Upper lobe of left lung (tissue), 6 donors: Measurements from ENCODE around the gene CCSER2. TPM values are rescaled to one million over a fixed set of nuclear protein-coding genes. Genes with fewer than 3 reads are reported as not detected.

Experiments
- ATAC-seq, 2 donors: fragments of 200-7000 bp; cut with Tn5 transposase; one replicate each; pipeline ENCODE4 v1.9.1; 2022; ENCODE audit warnings: mild to moderate bottlenecking in 2 of 2, moderate library complexity in 2 of 2; ENCODE audit not compliant: low FRiP score in 2 of 2
- DNase-seq, 2 donors: peaks; one replicate each; pipeline ENCODE4 v3.0.0-alpha.2; 2019 to 2020
- H3K27ac ChIP-seq, 4 donors: fragments of 200-600 bp; sonication (generic); one replicate each; pipeline ENCODE4 v1.5.1; 2016 to 2019
- H3K27me3 ChIP-seq, 4 donors: fragments of 200-600 bp; sonication (generic); one replicate each; pipeline ENCODE4 v1.5.1; 2017 to 2019
- H3K36me3 ChIP-seq, 4 donors: fragments of 200-600 bp; sonication (generic); one replicate each; pipeline ENCODE4 v1.5.1; 2016 to 2019
- H3K4me1 ChIP-seq, 4 donors: fragments of 200-600 bp; sonication (generic); one replicate each; pipeline ENCODE4 v1.5.1; 2018 to 2019
- H3K4me3 ChIP-seq, 4 donors: fragments of 200-600 bp; sonication (generic); one replicate each; pipeline ENCODE4 v1.5.1; 2017 to 2019; ENCODE audit warnings: mild to moderate bottlenecking in 2 of 4, moderate library complexity in 1 of 4
- H3K9me3 ChIP-seq, 4 donors: fragments of 200-600 bp; sonication (generic); one replicate each; pipeline ENCODE4 v1.5.1; 2018 to 2019
- EP300 ChIP-seq, 4 donors: sonication (generic); formaldehyde crosslinking; IDR thresholded peaks; one replicate each; pipeline ENCODE4 v1.5.1; 2017; ENCODE audit warnings: antibody characterized with exemption in 4 of 4, control low read depth in 2 of 4
- POLR2A ChIP-seq, 4 donors: fragments of 450-650 bp; IDR thresholded peaks; one replicate each; pipeline ENCODE4 v1.5.1; 2016 to 2017; ENCODE audit warnings: antibody characterized with exemption in 4 of 4, mild to moderate bottlenecking in 2 of 4
- POLR2AphosphoS5 ChIP-seq, 2 donors: sonication (generic); formaldehyde crosslinking; IDR thresholded peaks; one replicate each; pipeline ENCODE4 v1.5.1; 2017; ENCODE audit warnings: antibody characterized with exemption in 2 of 2
- WGBS, 2 donors: methylation state at CpG; one replicate each; pipeline ENCODE4 v1.1.5; 2017 to 2018; 5-methylcytosine and 5-hydroxymethylcytosine counted together
- total RNA-seq, 6 donors: library from RNA; depleted of rRNA in 4 of 6; stranded (reverse); fragments of >200 nt in 4 of 6; gene quantifications; one replicate each; pipeline versions ENCODE4 v1.1.0 to v1.2.1, GENCODE V29; 2016 to 2021
- TF ChIP-seq, protein P1 (sequence below), 6 experiments: fragments of 450-650 bp in 4 of 6; fragments of 200-600 bp in 2 of 6; sonication (generic) in 2 of 6; IDR thresholded peaks; one replicate each; pipeline ENCODE4 v1.5.1; 2016 to 2019; ENCODE audit warnings: antibody characterized with exemption in 6 of 6
- donor health status: DM: no; HTN: no; CAD: no; lungs with moderate emphysema.
- donor health status: DM: no; HTN: yes; CAD: no; lungs with severe emphysema.

Gene CCSER2
- total RNA-seq, 6 donors from 2014 or later = 28.7 to 78.9 (median 52.6) TPM

DNA sequence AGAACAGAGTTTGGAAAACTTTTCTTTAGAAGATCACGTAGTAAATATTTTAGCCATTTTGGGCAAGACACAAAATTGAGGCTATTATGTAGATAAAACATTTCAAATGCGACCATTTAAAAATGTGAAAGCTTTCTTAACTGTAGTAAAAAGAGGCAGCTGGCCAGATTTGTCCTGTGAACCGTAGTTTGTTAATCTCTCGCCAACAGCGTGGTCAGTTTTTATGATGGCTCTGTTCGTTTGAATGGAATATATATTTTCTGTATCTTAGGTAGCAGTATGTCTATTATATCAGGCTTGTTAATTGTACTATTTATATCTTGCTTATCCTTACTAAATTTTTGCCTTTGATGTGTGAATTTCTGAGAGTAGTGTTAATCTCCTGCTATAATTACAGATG is 124.9 kb downstream of the CCSER2 start:
- Histone ChIP-seq H3K4me3 (no peak overlapping the region), H3K9me3 (no peaks in the 10 kb centered on the region), H3K4me1 (no peaks in the 10 kb centered on the region), H3K27ac (no peak overlapping the region), H3K36me3 (peaks cover 0 to 9% (median 0%) of the 10 kb centered on the region in 4 donors), H3K27me3 (no peaks in the 10 kb centered on the region)
- DNase-seq = no peak
- TF ChIP-seq POLR2A (IDR thresholded peaks at IDR 0.05) (no peak), EP300 (IDR thresholded peaks at IDR 0.05) (no peak), POLR2AphosphoS5 (IDR thresholded peaks at IDR 0.05) (no peak)
- TF ChIP-seq, protein P1, sequence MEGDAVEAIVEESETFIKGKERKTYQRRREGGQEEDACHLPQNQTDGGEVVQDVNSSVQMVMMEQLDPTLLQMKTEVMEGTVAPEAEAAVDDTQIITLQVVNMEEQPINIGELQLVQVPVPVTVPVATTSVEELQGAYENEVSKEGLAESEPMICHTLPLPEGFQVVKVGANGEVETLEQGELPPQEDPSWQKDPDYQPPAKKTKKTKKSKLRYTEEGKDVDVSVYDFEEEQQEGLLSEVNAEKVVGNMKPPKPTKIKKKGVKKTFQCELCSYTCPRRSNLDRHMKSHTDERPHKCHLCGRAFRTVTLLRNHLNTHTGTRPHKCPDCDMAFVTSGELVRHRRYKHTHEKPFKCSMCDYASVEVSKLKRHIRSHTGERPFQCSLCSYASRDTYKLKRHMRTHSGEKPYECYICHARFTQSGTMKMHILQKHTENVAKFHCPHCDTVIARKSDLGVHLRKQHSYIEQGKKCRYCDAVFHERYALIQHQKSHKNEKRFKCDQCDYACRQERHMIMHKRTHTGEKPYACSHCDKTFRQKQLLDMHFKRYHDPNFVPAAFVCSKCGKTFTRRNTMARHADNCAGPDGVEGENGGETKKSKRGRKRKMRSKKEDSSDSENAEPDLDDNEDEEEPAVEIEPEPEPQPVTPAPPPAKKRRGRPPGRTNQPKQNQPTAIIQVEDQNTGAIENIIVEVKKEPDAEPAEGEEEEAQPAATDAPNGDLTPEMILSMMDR (IDR thresholded peaks at IDR 0.05) = no peak
- no peak for ATAC-seq
- 84 to 89% methylated on average over 6 of the region's 6 CpGs for WGBS, 2 donors

DNA sequence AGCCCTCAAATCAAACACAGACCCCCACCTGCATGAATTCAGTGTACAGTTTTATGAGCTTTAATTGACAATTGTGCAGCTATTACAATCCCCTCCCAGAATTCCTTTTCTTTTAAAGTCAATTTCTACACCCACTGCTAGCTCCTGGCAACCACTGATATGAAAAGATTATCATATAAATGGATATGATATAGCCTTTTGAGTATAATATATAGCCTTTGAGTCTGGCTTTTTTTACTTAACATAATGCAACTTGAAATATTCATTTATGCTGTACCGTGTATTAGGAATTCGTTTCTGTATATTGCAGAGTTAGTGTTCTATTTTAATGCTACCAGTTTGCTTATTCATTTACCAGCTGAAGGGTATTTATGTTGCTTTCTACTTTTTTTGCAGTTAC is 127.7 kb downstream of the CCSER2 start:
- Histone ChIP-seq H3K4me3 (no peak overlapping the region), H3K9me3 (no peaks in the 10 kb centered on the region), H3K4me1 (peaks cover 0 to 6% (median 0%) of the 10 kb centered on the region in 4 donors), H3K27me3 (no peaks in the 10 kb centered on the region), H3K36me3 (peaks cover 0 to 13% (median 3%) of the 10 kb centered on the region in 4 donors), H3K27ac (no peak overlapping the region)
- no peak for ATAC-seq
- DNase-seq = no peak
- 80 to 87% methylated on average over 2 of the region's 2 CpGs for WGBS, 2 donors
- TF ChIP-seq POLR2A (IDR thresholded peaks at IDR 0.05) = no peak
- TF ChIP-seq, protein P1 (IDR thresholded peaks at IDR 0.05) = no peak
- TF ChIP-seq POLR2AphosphoS5 (IDR thresholded peaks at IDR 0.05) = no peak
- no peak for TF ChIP-seq EP300 (IDR thresholded peaks at IDR 0.05)

DNA sequence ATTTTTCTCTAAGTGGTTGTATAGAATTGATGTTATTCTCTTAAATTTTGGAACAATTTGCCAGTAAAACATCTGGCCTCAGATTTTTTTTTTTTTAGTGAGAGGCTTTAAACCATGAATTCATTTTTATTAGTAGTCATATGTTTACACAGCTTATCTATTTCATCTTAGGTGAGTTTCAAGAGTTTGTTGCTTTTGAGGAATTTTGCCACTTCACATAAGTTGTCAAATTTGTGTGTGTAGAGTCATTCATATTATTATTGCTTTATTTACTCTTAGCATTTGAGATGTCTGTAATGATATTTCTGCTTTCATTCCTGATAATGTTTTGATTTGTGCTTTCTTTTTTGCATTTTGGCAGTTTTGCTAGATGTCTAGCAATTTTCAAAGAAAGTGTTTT is 132.1 kb downstream of the CCSER2 start:
- H3K36me3 ChIP-seq = peaks cover 0 to 16% (median 6%) of the 10 kb centered on the region in 4 donors
- DNase-seq (no peak), ATAC-seq (no peak)
- no peaks in the 10 kb centered on the region for H3K27me3 ChIP-seq
- H3K4me1 ChIP-seq = peaks cover 0 to 7% (median 3%) of the 10 kb centered on the region in 4 donors
- no peaks in the 10 kb centered on the region for H3K9me3 ChIP-seq
- no peak overlapping the region for H3K27ac ChIP-seq
- no peak overlapping the region for H3K4me3 ChIP-seq
- TF ChIP-seq, protein P1 (IDR thresholded peaks at IDR 0.05) = no peak
- no peak for TF ChIP-seq EP300 (IDR thresholded peaks at IDR 0.05)
- no peak for TF ChIP-seq POLR2A (IDR thresholded peaks at IDR 0.05)
- no peak for TF ChIP-seq POLR2AphosphoS5 (IDR thresholded peaks at IDR 0.05)

DNA sequence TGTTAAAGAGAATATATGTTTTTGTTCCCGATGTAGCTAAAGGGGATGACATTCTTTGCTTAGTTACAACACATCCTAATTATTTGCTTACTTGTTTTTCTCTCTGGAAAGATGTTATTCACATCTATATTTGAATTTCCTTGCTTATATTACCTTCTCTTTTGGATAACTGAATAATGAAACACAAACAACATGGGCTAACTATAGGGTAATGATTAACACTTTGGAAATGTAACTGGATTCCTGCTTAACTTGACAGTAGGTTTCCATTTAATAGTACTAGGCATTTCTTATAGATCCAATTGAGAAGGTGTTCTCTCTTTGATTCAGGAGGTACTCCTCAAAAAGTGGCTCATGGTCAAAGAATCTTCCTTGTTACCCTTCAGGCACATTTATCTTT is 141.1 kb downstream of the CCSER2 start:
- ATAC-seq (no peak), DNase-seq (no peak)
- Histone ChIP-seq H3K4me1 (no peaks in the 10 kb centered on the region), H3K36me3 (peaks cover 0 to 44% (median 2%) of the 10 kb centered on the region in 4 donors), H3K4me3 (no peak overlapping the region), H3K27ac (no peak overlapping the region), H3K9me3 (no peaks in the 10 kb centered on the region), H3K27me3 (no peaks in the 10 kb centered on the region)
- WGBS, 2 donors = 80 to 94% methylated on average over 1 of the region's 1 CpG
- TF ChIP-seq, protein P1 (IDR thresholded peaks at IDR 0.05) = no peak
- no peak for TF ChIP-seq POLR2A (IDR thresholded peaks at IDR 0.05)
- TF ChIP-seq POLR2AphosphoS5 (IDR thresholded peaks at IDR 0.05) = no peak
- no peak for TF ChIP-seq EP300 (IDR thresholded peaks at IDR 0.05)

DNA sequence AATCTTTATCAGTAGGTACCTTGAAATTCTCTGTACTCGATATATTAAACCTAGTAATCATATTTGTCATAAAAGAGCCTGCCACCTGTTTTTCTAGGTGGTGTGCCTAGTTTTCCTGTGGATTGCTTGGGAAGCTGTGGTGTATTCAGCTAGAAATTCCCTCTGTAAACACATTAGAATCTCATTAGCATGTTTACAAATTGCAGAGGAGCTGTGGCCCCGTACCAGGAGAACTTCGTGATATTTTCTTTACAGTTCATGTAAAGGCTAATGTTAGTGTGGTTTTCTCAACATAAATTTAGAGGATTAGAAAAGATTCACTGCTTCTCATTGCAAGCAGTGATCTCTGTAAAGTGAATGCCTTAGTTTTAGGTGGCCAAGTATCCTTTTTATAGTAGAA is 144.7 kb downstream of the CCSER2 start:
- ATAC-seq = no peak
- Histone ChIP-seq H3K4me3 (no peak overlapping the region), H3K4me1 (no peaks in the 10 kb centered on the region), H3K27ac (no peak overlapping the region), H3K27me3 (no peaks in the 10 kb centered on the region), H3K36me3 (peaks cover 0 to 32% (median 0%) of the 10 kb centered on the region in 4 donors), H3K9me3 (no peaks in the 10 kb centered on the region)
- TF ChIP-seq, protein P1 (IDR thresholded peaks at IDR 0.05) = no peak
- TF ChIP-seq POLR2A (IDR thresholded peaks at IDR 0.05) = no peak
- no peak for TF ChIP-seq EP300 (IDR thresholded peaks at IDR 0.05)
- no peak for TF ChIP-seq POLR2AphosphoS5 (IDR thresholded peaks at IDR 0.05)
- DNase-seq = no peak
- WGBS, 2 donors = 74 to 83% methylated on average over 3 of the region's 3 CpGs
